ENCODE measurements around the gene NLK. TPM values are rescaled to one million over a fixed set of nuclear protein-coding genes. Genes with fewer than 3 reads are reported as not detected.
"Not testable (repeated sequence)": the region's sequence is repeated elsewhere in the genome, so short reads cannot be mapped to it uniquely, and the experiment has no call there.

NLK gene
- total RNA-seq, 1 donor from 2014 or later = 26.0 TPM

- no peak for DNase-seq (ENCODE audit: low read depth, low spot score)
- H3K27ac Mint-ChIP-seq (ENCODE audit: unreplicated experiment) = no peak overlapping the region
- H3K27me3 Mint-ChIP-seq (ENCODE audit: low read depth) = no peaks in the 10 kb centered on the region
- no peaks in the 10 kb centered on the region for H3K9me3 Mint-ChIP-seq
- no peaks in the 10 kb centered on the region for H3K4me1 Mint-ChIP-seq
- peaks cover 7% of the 10 kb centered on the region for H3K36me3 Mint-ChIP-seq (ENCODE audit: low read depth)
- H3K4me3 Mint-ChIP-seq = no peak overlapping the region
- TF ChIP-seq CTCF (conservative IDR thresholded peaks at IDR 0.05) = no peak
Measured at GRCh38 chr17:28177351-28177750, 134.9 kb downstream of the NLK start.

- no peak for DNase-seq (ENCODE audit: low read depth, low spot score)
- no peak overlapping the region for H3K4me3 Mint-ChIP-seq
- TF ChIP-seq CTCF (conservative IDR thresholded peaks at IDR 0.05) = no peak
- peaks cover 7% of the 10 kb centered on the region for H3K36me3 Mint-ChIP-seq (ENCODE audit: low read depth)
- H3K4me1 Mint-ChIP-seq = no peaks in the 10 kb centered on the region
- H3K27me3 Mint-ChIP-seq (ENCODE audit: low read depth) = no peaks in the 10 kb centered on the region
- no peak overlapping the region for H3K27ac Mint-ChIP-seq (ENCODE audit: unreplicated experiment)
- H3K9me3 Mint-ChIP-seq = no peaks in the 10 kb centered on the region
Measured at GRCh38 chr17:28178800-28179199, 136.3 kb downstream of the NLK start.

- no peak for DNase-seq (ENCODE audit: low read depth, low spot score)
- Mint-ChIP-seq H3K27me3 (ENCODE audit: low read depth) (no peaks in the 10 kb centered on the region), H3K4me1 (no peaks in the 10 kb centered on the region), H3K4me3 (no peak overlapping the region), H3K36me3 (ENCODE audit: low read depth) (peaks cover 9% of the 10 kb centered on the region), H3K9me3 (no peaks in the 10 kb centered on the region), H3K27ac (ENCODE audit: unreplicated experiment) (no peak overlapping the region)
- TF ChIP-seq CTCF (conservative IDR thresholded peaks at IDR 0.05) = no peak
Measured at GRCh38 chr17:28180449-28180848, 138.0 kb downstream of the NLK start.

- Mint-ChIP-seq H3K4me3 (no peak overlapping the region), H3K36me3 (ENCODE audit: low read depth) (peaks cover 20% of the 10 kb centered on the region), H3K9me3 (peaks cover 2% of the 10 kb centered on the region), H3K27ac (ENCODE audit: unreplicated experiment) (no peak overlapping the region), H3K4me1 (no peaks in the 10 kb centered on the region), H3K27me3 (ENCODE audit: low read depth) (no peaks in the 10 kb centered on the region)
- DNase-seq (ENCODE audit: low read depth, low spot score) = no peak
- no peak for TF ChIP-seq CTCF (conservative IDR thresholded peaks at IDR 0.05)
Measured at GRCh38 chr17:28181568-28181967, 139.1 kb downstream of the NLK start.

- no peak for DNase-seq (ENCODE audit: low read depth, low spot score)
- no peak overlapping the region for H3K4me3 Mint-ChIP-seq
- peaks cover 2% of the 10 kb centered on the region for H3K9me3 Mint-ChIP-seq
- no peak overlapping the region for H3K27ac Mint-ChIP-seq (ENCODE audit: unreplicated experiment)
- H3K4me1 Mint-ChIP-seq = no peaks in the 10 kb centered on the region
- TF ChIP-seq CTCF (conservative IDR thresholded peaks at IDR 0.05) = no peak
- peaks cover 23% of the 10 kb centered on the region for H3K36me3 Mint-ChIP-seq (ENCODE audit: low read depth)
- no peaks in the 10 kb centered on the region for H3K27me3 Mint-ChIP-seq (ENCODE audit: low read depth)
Measured at GRCh38 chr17:28182559-28182958, 140.1 kb downstream of the NLK start.

- no peaks in the 10 kb centered on the region for H3K27me3 Mint-ChIP-seq (ENCODE audit: low read depth)
- no peak overlapping the region for H3K27ac Mint-ChIP-seq (ENCODE audit: unreplicated experiment)
- peaks cover 2% of the 10 kb centered on the region for H3K9me3 Mint-ChIP-seq
- no peak for TF ChIP-seq CTCF (conservative IDR thresholded peaks at IDR 0.05)
- DNase-seq (ENCODE audit: low read depth, low spot score) = no peak
- H3K36me3 Mint-ChIP-seq (ENCODE audit: low read depth) = peaks cover 19% of the 10 kb centered on the region
- H3K4me1 Mint-ChIP-seq = peaks cover 12% of the 10 kb centered on the region
- H3K4me3 Mint-ChIP-seq = no peak overlapping the region
Measured at GRCh38 chr17:28185658-28186057, 143.2 kb downstream of the NLK start.

GRCh38 chr17:28186472-28186871, 144.0 kb downstream of the NLK start:
- H3K4me3 Mint-ChIP-seq; H3K9me3 Mint-ChIP-seq; H3K27me3 Mint-ChIP-seq (ENCODE audit: low read depth); H3K27ac Mint-ChIP-seq (ENCODE audit: unreplicated experiment); DNase-seq (ENCODE audit: low read depth, low spot score): not testable (repeated sequence)
- Mint-ChIP-seq H3K36me3 (ENCODE audit: low read depth) (peaks cover 19% of the 10 kb centered on the region), H3K4me1 (peaks cover 12% of the 10 kb centered on the region)

All from neural crest cell (in vitro differentiated cells).